ENCODE data around the gene PRIMA1. TPM values are rescaled to one million over a fixed set of nuclear protein-coding genes. Genes with fewer than 3 reads are reported as not detected.

PRIMA1 gene
- total and polyA plus RNA-seq, 10 of the 15 experiments (the other 5 are each of a cell fraction or from before 2014, with no cell fraction given), result not detected

- Histone ChIP-seq H3K9me3 (replicated peaks; ENCODE audit: control insufficient read depth, insufficient read depth, low read length) (peaks cover 19% of the 10 kb centered on the region), H3K79me2 (ENCODE audit: control insufficient read depth, insufficient read depth, low read length) (no peaks in the 10 kb centered on the region), H3K27me3 (replicated peaks in 1 of 2; ENCODE audit: control insufficient read depth in 2 of 2, insufficient read depth in 2 of 2, low read length in 1 of 2) (no peaks in the 10 kb centered on the region; a peak in 1 of 4 replicates), H3K36me3 (ENCODE audit: control insufficient read depth in 2 of 2, insufficient read depth in 2 of 2, low read length in 1 of 2) (no peaks in the 10 kb centered on the region), H3K4me1 (ENCODE audit: control insufficient read depth, insufficient read depth, low read length) (peaks cover 6% of the 10 kb centered on the region; the same call in 1 of the 2 replicates), H4K20me1 (ENCODE audit: control insufficient read depth, insufficient read depth) (no peaks in the 10 kb centered on the region), H3K9ac (ENCODE audit: control insufficient read depth, insufficient read depth, low read length) (no peak overlapping the region), H2AFZ (ENCODE audit: control insufficient read depth, low read depth, low read length) (no peak overlapping the region), H3K4me2 (ENCODE audit: control insufficient read depth, insufficient read depth) (no peak overlapping the region), H3K27ac (ENCODE audit: control insufficient read depth, insufficient read depth) (no peak overlapping the region), H3K4me3 (no peak overlapping the region)
- CTCF ChIA-PET, result no interaction called here
- WGBS (ENCODE audit: insufficient coverage, insufficient replicate concordance, low lambda C conversion rate, missing lambda C conversion rate), result 10% methylated on average over 8 of the region's 8 CpGs
- TF ChIP-seq FOXK2 (IDR thresholded peaks at IDR 0.05) (no peak), STAT3 (IDR thresholded peaks at IDR 0.05; ENCODE audit: low read depth, low read length) (no peak), KAT2A (conservative IDR thresholded peaks at IDR 0.05; ENCODE audit: control insufficient read depth, low read depth, low read length) (no peak), SMAD5 (IDR thresholded peaks at IDR 0.05; ENCODE audit: low read depth) (no peak), DPF2 (IDR thresholded peaks at IDR 0.05) (no peak), ATF3 (IDR thresholded peaks at IDR 0.05; ENCODE audit: borderline replicate concordance, extremely low read depth, low read depth, low read length) (no peak)
- ATAC-seq (no peak), FAIRE-seq (no peak), DNase-seq (ENCODE audit: low read depth, low spot score) (no peak)
- SMC1A ChIA-PET (ENCODE audit: uncharacterized antibody, unreplicated experiment), result no interaction called here
- in situ Hi-C loops (cut with MboI) (no loop called here), intact Hi-C loops (cut with micrococcal nuclease; ENCODE audit: unreplicated experiment) (no loop called here)
- RAD21 ChIA-PET (ENCODE audit: unreplicated experiment), result no interaction called here
- POLR2A ChIA-PET, result no interaction called here
- no TSS peak for BruUV-seq (replicated peaks)
Measured at GRCh38 chr14:93811676-93812075, 23.4 kb upstream of the PRIMA1 start.

GRCh38 chr14:93811020-93811419 lies 22.7 kb upstream of the PRIMA1 start:
- no peak for ATAC-seq
- RAD21 ChIA-PET (ENCODE audit: unreplicated experiment), result no interaction called here
- BruUV-seq (replicated peaks), result no TSS peak
- Histone ChIP-seq H3K36me3 (ENCODE audit: control insufficient read depth in 2 of 2, insufficient read depth in 2 of 2, low read length in 1 of 2) (no peaks in the 10 kb centered on the region), H3K79me2 (ENCODE audit: control insufficient read depth, insufficient read depth, low read length) (no peaks in the 10 kb centered on the region), H3K4me2 (ENCODE audit: control insufficient read depth, insufficient read depth) (no peak overlapping the region), H3K4me1 (ENCODE audit: control insufficient read depth, insufficient read depth, low read length) (peaks cover 6% of the 10 kb centered on the region; the same call in 1 of the 2 replicates), H3K27me3 (replicated peaks in 1 of 2; ENCODE audit: control insufficient read depth in 2 of 2, insufficient read depth in 2 of 2, low read length in 1 of 2) (no peaks in the 10 kb centered on the region; a peak in 1 of 4 replicates), H2AFZ (ENCODE audit: control insufficient read depth, low read depth, low read length) (no peak overlapping the region), H4K20me1 (ENCODE audit: control insufficient read depth, insufficient read depth) (no peaks in the 10 kb centered on the region), H3K9me3 (replicated peaks; ENCODE audit: control insufficient read depth, insufficient read depth, low read length) (peaks cover 19% of the 10 kb centered on the region), H3K9ac (ENCODE audit: control insufficient read depth, insufficient read depth, low read length) (no peak overlapping the region), H3K27ac (ENCODE audit: control insufficient read depth, insufficient read depth) (no peak overlapping the region), H3K4me3 (no peak overlapping the region)
- CTCF ChIA-PET, result interaction anchor here (1.1 kb wide), 1 partner anchor 10 kb away, joined by 3 read pairs; no protein-coding TSS in a partner anchor
- TF ChIP-seq RUNX3 (IDR thresholded peaks at IDR 0.05; ENCODE audit: low read length), result peak; percentile 28; the same call in 1 of the 2 replicates
- TF ChIP-seq NFXL1 (IDR thresholded peaks at IDR 0.05; ENCODE audit: borderline replicate concordance), result no peak
- TF ChIP-seq MLLT1 (IDR thresholded peaks at IDR 0.05), result no peak
- DNase-seq (ENCODE audit: low read depth, low spot score), result no peak
- WGBS (ENCODE audit: insufficient coverage, insufficient replicate concordance, low lambda C conversion rate, missing lambda C conversion rate), result 100% methylated on average over 1 of the region's 1 CpG
- in situ Hi-C loops (cut with MboI) (no loop called here), intact Hi-C loops (cut with micrococcal nuclease; ENCODE audit: unreplicated experiment) (no loop called here)
- FAIRE-seq, result no peak
- SMC1A ChIA-PET (ENCODE audit: uncharacterized antibody, unreplicated experiment), result no interaction called here
- POLR2A ChIA-PET, result no interaction called here

Data from GM12878 (cell line).